Activated naive CD4-positive, alpha-beta T cell treated with anti-CD3 and anti-CD28 coated beads, Interleukin-2, amount 50 U/mL, for 24 hours (primary cell): ENCODE data around the gene KATNB1.
"Not testable (repeated sequence)": the region's sequence is repeated elsewhere in the genome, so short reads cannot be mapped to it uniquely, and the experiment has no call there.

Source experiments
- H3K27ac Mint-ChIP-seq: one replicate; pipeline ENCODE4 v1.8.0; 2021; ENCODE audit warnings: mild to moderate bottlenecking, mixed read lengths
- H3K27me3 Mint-ChIP-seq: one replicate; pipeline ENCODE4 v1.8.0; 2021; ENCODE audit warnings: mixed read lengths
- H3K36me3 Mint-ChIP-seq: one replicate; pipeline ENCODE4 v1.8.0; 2021; ENCODE audit warnings: mixed read lengths
- H3K4me1 Mint-ChIP-seq: one replicate; pipeline ENCODE4 v1.8.0; 2021; ENCODE audit warnings: mixed read lengths
- H3K4me3 Mint-ChIP-seq: one replicate; pipeline ENCODE4 v1.8.0; 2021; ENCODE audit warnings: mild to moderate bottlenecking, mixed read lengths
- H3K9me3 Mint-ChIP-seq: one replicate; pipeline ENCODE4 v1.8.0; 2021; ENCODE audit warnings: mixed read lengths

The KATNB1 gene

DNA sequence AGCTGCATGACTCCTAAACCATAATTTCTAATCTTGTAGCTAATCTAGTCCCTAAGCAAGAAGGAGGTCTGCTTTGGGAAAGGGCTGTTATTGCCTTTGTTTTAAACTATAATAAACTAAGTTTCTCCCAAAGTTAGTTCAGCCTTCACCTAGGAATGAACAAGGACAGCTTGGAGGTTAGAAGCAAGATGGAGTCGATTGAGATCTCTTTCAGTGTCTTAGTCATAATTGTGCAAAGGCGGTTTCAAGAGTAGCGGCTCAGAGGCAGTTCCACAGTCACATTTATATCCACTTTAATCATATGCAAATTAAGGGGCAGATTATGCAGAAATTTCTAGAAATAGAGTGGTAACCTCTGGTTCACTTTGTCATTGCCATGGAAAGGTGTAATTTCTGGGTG lies 23.6 kb upstream of the KATNB1 start:
- no peak overlapping the region for H3K4me3 Mint-ChIP-seq
- no peaks in the 10 kb centered on the region for H3K27me3 Mint-ChIP-seq
- no peaks in the 10 kb centered on the region for H3K36me3 Mint-ChIP-seq
- no peak overlapping the region for H3K27ac Mint-ChIP-seq
- H3K9me3 Mint-ChIP-seq, result no peaks in the 10 kb centered on the region
- H3K4me1 Mint-ChIP-seq, result no peaks in the 10 kb centered on the region

DNA sequence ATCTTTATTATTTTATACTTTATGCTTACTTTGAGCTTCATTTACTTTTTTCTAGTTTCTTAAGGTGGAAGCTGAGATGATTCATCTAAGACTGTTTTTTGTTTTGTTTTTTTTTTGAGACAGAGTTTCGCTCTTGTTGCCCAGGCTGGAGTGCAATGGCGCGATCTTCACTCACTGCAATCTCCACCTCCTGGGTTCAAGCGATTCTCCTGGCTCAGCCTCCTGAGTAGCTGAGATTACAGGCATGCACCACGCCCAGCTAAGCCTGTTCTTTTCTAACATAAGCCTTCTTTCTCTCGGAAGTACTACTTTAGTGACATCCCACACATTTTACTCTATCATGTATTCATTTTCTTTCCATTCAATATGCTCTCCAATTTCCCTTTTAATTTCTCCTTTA lies 23.0 kb upstream of the KATNB1 start:
- H3K4me3 Mint-ChIP-seq, H3K9me3 Mint-ChIP-seq, H3K27me3 Mint-ChIP-seq, H3K4me1 Mint-ChIP-seq, H3K27ac Mint-ChIP-seq, H3K36me3 Mint-ChIP-seq: not testable (repeated sequence)

DNA sequence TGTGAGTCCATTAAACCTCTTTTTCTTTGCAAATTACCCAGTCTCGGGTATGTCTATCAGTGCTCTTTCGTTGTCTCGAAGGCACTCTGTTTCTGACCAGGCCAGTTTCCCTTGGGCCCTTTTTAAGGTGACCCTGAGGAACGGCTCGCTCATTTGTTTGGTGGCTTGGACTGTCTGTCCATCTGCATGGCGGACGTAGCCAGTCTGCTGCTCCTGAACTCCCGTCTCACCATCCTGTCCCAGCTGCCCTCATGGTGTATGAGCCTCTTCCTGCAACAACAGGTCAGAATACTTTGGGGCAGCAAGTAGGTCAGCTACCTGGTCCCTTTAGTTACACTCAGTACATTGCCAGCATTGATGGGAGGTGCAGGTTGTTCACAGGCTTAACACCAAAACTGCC lies 22.0 kb upstream of the KATNB1 start:
- H3K4me3 Mint-ChIP-seq, result no peak overlapping the region
- H3K36me3 Mint-ChIP-seq, result no peaks in the 10 kb centered on the region
- no peaks in the 10 kb centered on the region for H3K27me3 Mint-ChIP-seq
- no peaks in the 10 kb centered on the region for H3K9me3 Mint-ChIP-seq
- H3K27ac Mint-ChIP-seq, result no peak overlapping the region
- H3K4me1 Mint-ChIP-seq, result no peaks in the 10 kb centered on the region

DNA sequence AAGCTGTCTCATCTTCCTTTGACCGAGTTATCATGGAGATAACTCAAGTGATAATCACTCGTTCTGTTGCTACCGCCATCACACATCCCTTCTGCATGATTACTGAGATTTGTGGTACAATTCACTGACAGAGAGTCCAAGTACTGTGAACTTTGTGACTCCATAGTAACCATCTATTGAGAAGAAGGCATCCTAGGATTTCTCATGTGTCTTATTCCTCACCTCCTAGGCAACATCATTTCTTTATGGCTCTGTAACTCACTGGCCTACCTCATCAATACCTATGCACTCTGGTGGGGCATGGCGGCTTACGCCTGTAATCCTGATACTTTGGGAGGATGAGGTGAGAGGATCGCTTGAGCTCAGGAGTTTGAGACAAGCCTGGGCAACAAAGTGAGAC lies 21.5 kb upstream of the KATNB1 start:
- Mint-ChIP-seq H3K36me3 (no peaks in the 10 kb centered on the region), H3K27ac (no peak overlapping the region), H3K27me3 (no peaks in the 10 kb centered on the region), H3K9me3 (no peaks in the 10 kb centered on the region), H3K4me1 (no peaks in the 10 kb centered on the region), H3K4me3 (no peak overlapping the region)

DNA sequence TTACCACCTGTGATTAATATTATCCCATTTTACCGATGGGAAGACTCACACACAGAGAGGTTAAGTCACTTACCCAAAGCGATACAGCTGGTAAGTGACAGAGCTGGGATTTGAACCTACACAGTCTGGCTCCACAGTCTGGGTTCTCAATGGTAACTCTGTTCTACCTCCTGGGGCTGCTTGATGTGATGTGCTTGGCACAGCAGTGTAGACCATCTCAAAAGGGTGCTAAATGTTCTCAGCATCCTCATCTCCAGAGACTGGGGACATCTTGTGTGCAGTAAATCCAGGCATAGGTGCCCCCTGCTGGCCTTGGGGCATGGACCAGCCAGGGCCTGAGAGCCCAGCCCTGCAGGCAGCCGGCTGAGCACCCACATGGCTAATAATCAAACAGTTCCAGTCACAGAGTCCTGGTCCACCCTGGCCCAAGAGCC lies 15.4 kb upstream of the KATNB1 start:
- Mint-ChIP-seq H3K4me1 (no peaks in the 10 kb centered on the region), H3K27ac (no peak overlapping the region), H3K9me3 (no peaks in the 10 kb centered on the region), H3K4me3 (no peak overlapping the region), H3K36me3 (no peaks in the 10 kb centered on the region), H3K27me3 (no peaks in the 10 kb centered on the region)

DNA sequence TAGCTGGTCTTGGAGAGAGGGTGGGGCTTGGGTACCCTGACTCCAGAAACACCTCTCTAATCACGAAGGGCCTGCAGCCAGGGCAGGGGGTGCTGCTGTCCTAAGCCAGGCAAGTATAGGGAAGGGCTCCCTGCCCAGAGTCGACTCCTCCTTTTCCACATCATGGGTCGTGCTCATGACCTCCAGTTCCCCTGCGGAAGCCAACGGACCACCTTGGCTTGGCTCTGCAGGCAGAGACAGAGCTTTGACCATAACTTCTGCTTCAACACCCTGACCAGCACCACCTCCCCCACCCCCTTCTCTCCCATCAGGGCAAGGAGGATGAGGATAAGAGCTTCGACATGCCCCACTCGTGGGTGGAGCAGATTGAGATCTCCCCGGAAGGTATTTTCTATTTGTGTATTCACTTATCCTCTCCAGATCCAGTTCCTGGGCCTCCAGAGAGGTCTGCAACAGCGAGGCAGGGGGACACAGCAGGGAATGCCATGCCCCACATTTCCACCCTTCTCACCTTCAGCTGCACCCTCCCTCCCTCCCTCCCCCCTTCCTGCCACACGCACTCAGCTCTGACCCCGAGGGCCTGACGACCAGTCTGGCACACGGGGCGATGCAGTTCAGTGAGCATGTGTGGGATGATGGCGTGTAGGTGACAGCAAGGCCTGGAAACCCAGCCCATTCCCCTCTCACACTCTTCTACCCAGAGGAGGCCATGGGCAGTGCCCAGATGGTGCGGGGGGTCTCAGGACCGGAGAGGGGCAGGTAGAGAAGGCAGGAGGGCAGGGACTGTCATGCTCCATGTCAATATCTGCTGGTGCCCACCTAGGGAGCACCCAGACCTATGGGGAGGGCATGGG lies 14.0 kb upstream of the KATNB1 start:
- Mint-ChIP-seq H3K4me1 (no peaks in the 10 kb centered on the region), H3K27me3 (no peaks in the 10 kb centered on the region), H3K4me3 (no peak overlapping the region), H3K9me3 (no peaks in the 10 kb centered on the region), H3K27ac (no peak overlapping the region), H3K36me3 (no peaks in the 10 kb centered on the region)

DNA sequence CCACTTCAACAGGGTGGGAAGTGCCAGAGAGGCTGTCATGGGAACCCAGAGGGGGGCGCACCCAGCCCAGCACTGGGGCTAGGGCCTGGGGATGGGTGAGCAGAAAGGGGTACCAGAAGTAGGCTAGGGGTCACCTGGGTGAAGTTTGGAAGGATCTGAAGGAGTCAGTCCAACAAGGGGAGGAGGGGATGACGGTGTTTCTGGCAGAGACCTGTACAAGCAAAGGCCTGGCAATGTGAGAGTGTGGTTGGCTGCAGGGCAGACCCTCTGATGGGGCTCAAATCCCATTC lies 13.4 kb upstream of the KATNB1 start:
- H3K36me3 Mint-ChIP-seq, result no peaks in the 10 kb centered on the region
- no peak overlapping the region for H3K4me3 Mint-ChIP-seq
- H3K27me3 Mint-ChIP-seq, result no peaks in the 10 kb centered on the region
- no peaks in the 10 kb centered on the region for H3K9me3 Mint-ChIP-seq
- H3K27ac Mint-ChIP-seq, result no peak overlapping the region
- no peaks in the 10 kb centered on the region for H3K4me1 Mint-ChIP-seq

DNA sequence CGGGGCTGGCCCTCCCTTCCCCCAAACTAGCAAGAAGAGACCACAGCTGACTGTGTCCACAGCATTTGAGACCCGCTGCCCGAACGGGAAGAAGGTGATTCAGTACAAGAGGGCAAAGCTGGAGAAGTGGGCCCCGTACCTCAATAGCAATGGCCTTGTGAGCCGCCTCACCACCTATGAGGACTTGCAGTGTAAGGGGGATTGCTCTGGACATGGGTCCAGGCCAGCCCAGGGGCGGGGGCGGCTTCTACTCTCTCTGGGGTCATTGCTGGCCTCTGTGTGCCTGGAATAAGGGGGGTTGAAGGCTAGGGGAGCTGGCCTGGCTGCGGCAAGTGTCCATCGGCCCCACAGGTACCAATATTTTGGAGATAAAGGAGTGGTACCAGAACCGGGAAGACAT lies 12.9 kb upstream of the KATNB1 start:
- H3K4me3 Mint-ChIP-seq, result no peak overlapping the region
- H3K9me3 Mint-ChIP-seq, result no peaks in the 10 kb centered on the region
- no peaks in the 10 kb centered on the region for H3K36me3 Mint-ChIP-seq
- H3K27ac Mint-ChIP-seq, result no peak overlapping the region
- no peaks in the 10 kb centered on the region for H3K27me3 Mint-ChIP-seq
- no peaks in the 10 kb centered on the region for H3K4me1 Mint-ChIP-seq

DNA sequence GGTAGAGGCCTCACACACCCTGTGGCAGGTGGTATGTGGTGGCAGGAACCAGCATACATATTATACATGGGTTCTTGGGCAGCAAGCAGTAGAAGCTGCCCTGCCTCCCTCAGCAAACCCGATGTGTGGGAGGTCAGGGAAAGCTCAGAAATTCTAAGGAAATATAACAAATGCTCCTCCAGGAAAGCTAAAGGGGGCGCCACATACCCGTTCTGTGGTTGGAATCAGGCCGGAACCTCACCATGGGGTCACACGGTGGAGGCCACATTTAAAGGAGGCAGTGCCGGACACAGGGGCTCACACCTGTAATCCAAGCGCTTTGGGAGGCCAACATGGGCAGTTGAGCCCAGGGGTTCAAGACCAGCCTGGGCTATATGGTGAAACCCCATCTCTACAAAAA lies 12.4 kb upstream of the KATNB1 start:
- no peaks in the 10 kb centered on the region for H3K4me1 Mint-ChIP-seq
- no peaks in the 10 kb centered on the region for H3K36me3 Mint-ChIP-seq
- H3K9me3 Mint-ChIP-seq, result no peaks in the 10 kb centered on the region
- H3K27ac Mint-ChIP-seq, result no peak overlapping the region
- no peak overlapping the region for H3K4me3 Mint-ChIP-seq
- no peaks in the 10 kb centered on the region for H3K27me3 Mint-ChIP-seq

DNA sequence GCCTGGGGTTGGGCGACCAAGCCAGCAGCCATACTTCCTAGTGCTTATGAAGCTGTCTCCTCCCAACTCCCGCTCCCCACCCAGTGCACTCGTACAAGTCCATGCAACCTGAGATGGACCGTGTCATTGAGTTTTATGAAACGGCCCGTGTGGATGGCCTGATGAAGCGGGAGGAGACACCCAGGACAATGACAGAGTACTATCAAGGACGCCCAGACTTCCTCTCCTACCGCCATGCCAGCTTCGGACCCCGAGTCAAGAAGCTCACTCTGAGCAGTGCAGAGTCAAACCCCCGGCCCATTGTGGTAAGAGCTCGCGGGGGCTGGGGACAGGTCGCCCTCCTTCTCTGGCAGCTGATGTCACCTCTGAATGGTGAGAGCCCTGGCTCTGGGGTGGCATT lies 11.0 kb upstream of the KATNB1 start:
- no peaks in the 10 kb centered on the region for H3K27me3 Mint-ChIP-seq
- no peak overlapping the region for H3K27ac Mint-ChIP-seq
- no peaks in the 10 kb centered on the region for H3K4me1 Mint-ChIP-seq
- no peaks in the 10 kb centered on the region for H3K36me3 Mint-ChIP-seq
- H3K4me3 Mint-ChIP-seq, result no peak overlapping the region
- H3K9me3 Mint-ChIP-seq, result no peaks in the 10 kb centered on the region

DNA sequence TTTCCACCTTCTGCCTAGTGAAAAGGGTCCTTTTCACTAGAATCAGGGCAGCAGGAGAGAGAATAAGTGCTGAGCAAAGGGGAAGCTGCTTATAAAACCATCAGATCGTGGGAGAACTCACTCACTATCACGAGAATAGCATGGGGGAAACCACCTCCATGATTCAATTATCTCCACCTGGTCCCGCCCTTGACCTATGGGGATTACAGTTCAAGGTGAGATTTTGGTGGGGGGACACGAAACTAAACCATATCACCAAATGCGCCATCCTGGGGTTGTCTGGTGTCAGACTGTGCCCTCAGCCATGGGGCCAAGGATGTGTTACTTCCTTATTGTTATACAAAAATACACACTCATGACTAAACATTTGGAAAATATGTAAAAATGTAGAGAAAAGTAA lies 10.4 kb upstream of the KATNB1 start:
- Mint-ChIP-seq H3K9me3 (no peaks in the 10 kb centered on the region), H3K27ac (no peak overlapping the region), H3K4me3 (no peak overlapping the region), H3K27me3 (no peaks in the 10 kb centered on the region), H3K36me3 (no peaks in the 10 kb centered on the region), H3K4me1 (no peaks in the 10 kb centered on the region)

DNA sequence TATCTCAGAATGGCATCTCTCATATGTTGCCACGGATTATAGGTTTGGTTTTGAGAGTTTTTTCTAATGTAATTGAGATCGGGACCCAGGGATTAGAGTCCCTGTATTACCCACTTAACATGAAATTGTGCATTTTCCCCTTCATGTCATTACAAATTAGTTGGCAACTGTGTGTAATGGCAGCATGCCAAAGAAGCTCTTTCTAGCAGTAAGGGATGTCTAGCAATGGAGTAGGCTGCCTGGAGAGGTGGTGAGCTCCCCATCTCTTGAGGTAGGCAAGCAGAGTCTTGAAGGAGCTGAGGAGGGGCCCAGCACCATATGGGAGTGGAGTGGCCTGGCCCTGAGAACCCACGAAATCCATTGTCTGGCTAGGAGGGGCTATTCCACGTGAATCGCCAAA lies 10.0 kb upstream of the KATNB1 start:
- H3K27me3 Mint-ChIP-seq, result no peaks in the 10 kb centered on the region
- no peak overlapping the region for H3K4me3 Mint-ChIP-seq
- H3K9me3 Mint-ChIP-seq, result no peaks in the 10 kb centered on the region

DNA sequence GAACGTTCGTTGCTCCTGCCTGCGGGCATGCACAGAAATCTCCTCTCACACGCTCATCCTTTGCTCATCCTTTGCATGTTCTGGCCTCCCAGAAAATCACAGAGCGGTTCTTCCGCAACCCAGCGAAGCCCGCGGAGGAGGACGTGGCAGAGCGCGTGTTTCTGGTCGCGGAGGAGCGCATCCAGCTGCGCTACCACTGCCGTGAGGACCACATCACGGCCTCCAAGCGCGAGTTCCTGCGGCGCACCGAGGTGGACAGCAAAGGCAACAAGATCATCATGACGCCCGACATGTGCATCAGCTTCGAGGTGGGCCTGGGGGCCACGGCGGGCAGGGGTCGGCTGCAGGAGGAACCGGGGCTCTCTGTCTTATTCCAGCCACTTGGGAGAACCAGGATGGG lies 9.6 kb upstream of the KATNB1 start:
- H3K4me1 Mint-ChIP-seq, result no peaks in the 10 kb centered on the region
- H3K36me3 Mint-ChIP-seq, result no peaks in the 10 kb centered on the region
- H3K4me3 Mint-ChIP-seq, result no peak overlapping the region
- no peak overlapping the region for H3K27ac Mint-ChIP-seq
- H3K27me3 Mint-ChIP-seq, result no peaks in the 10 kb centered on the region
- no peaks in the 10 kb centered on the region for H3K9me3 Mint-ChIP-seq

More for the DNA sequence above, 10.0 kb upstream of the KATNB1 start:
- no peaks in the 10 kb centered on the region for H3K4me1 Mint-ChIP-seq
- H3K27ac Mint-ChIP-seq, result no peak overlapping the region
- H3K36me3 Mint-ChIP-seq, result no peaks in the 10 kb centered on the region

DNA sequence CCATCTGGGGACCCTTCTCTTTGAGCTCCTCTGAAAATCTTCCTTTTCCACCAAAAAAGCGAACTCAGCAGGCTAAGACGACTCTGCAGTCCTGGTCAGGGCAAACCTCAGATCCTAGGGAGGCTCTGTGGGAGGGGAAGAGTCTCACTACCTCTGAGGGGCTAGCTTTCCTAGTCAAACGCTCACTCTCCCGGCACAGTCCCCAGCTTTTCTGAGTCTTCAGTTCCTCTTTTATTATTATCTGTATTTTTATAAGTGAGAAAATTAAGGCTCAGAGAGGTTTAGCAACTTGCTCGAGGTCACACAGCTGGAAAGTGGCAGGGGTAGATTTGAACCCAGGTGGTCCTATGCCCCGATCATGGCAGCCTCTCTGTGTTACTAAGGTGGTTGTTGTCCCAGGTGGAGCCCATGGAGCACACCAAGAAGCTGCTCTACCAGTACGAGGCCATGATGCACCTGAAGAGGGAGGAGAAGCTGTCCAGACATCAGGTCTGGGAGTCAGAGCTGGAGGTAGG lies 9.1 kb upstream of the KATNB1 start:
- Mint-ChIP-seq H3K36me3 (no peaks in the 10 kb centered on the region), H3K27me3 (no peaks in the 10 kb centered on the region), H3K9me3 (no peaks in the 10 kb centered on the region), H3K4me3 (no peak overlapping the region), H3K27ac (peak overlapping the region; percentile 41), H3K4me1 (no peaks in the 10 kb centered on the region)

DNA sequence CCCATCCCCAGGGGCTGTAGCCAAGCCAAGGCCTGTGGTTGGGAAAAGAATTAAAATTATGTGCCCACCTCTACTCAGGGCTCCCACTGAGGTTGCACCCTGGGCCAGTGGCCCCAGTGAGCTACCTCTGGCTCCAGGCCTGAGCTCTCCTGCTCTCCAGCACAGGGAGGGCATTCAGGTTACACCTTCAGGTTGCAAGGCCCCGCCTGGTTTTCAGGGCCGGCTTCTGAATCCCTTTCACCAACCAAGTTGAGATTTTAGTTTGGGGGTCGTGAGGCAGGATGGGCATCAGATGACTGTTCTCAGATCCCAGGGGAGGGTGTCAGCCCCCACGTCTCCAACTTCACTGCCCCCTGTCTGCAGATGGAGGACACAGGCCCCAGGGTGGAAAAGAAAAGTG lies 8.0 kb upstream of the KATNB1 start:
- no peaks in the 10 kb centered on the region for H3K4me1 Mint-ChIP-seq
- H3K4me3 Mint-ChIP-seq, result no peak overlapping the region
- H3K27ac Mint-ChIP-seq, result no peak overlapping the region
- peaks cover 2% of the 10 kb centered on the region for H3K9me3 Mint-ChIP-seq
- no peaks in the 10 kb centered on the region for H3K36me3 Mint-ChIP-seq
- H3K27me3 Mint-ChIP-seq, result no peaks in the 10 kb centered on the region

DNA sequence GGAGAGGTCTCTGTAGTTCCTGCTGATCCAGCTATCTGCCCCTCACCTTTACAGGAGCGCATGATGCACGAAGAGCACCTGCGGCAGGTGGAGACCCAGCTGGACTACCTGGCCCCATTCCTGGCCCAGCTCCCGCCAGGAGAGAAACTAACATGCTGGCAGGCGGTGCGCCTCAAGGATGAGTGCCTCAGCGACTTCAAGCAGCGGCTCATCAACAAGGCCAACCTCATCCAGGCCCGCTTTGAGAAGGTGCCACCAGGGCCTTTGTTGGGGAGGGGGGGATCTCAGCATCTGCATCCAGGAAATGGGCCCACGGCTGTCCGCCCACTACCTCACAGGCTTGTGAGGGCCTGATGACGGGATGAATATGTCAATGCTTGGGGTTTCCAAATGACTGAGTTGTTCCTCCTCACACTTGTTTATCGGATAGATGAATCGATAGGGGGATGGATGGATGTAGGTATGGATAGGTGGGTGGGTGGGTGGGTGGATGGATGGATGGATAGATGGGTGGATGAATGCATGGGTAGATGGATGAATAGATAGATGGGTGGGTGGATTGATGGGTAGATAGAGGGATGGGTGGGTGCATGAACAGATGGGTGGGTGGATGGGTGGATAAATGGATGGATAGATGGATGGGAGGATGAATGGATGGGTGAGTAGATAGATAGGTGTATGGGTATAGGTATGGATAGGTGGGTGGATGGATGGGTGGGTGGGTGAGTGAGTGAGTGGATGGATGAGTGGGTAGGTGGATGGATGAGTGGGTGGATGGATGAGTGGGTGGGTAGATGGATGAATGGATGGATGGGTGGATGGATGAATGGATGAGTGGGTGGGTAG lies 7.0 kb upstream of the KATNB1 start:
- Mint-ChIP-seq H3K4me1 (peaks cover 6% of the 10 kb centered on the region), H3K36me3 (peaks cover 2% of the 10 kb centered on the region), H3K4me3 (no peak overlapping the region), H3K27me3 (no peaks in the 10 kb centered on the region), H3K9me3 (peaks cover 11% of the 10 kb centered on the region), H3K27ac (no peak overlapping the region)
